GM13977 (cell line): ENCODE data around the gene WSB1.

Experiments used
- DNase-seq: peaks from one replicate; pipeline ENCODE4 v3.0.0; 2012; ENCODE audit warnings: low spot score
- CTCF ChIP-seq: IDR thresholded peaks from 2 replicates; pipeline ENCODE4 v1.5.1; 2012; ENCODE audit warnings: mild to moderate bottlenecking, control low read depth; ENCODE audit not compliant: insufficient read depth; ENCODE audit errors: extremely low read depth, missing control alignments
- in situ Hi-C: fragments of 300-500 bp; cut with MboI; formaldehyde crosslinking; loops from one replicate; pipeline ENCODE4 v1.12.0; 2022; ENCODE audit warnings: low sequenced_read_pairs, low pct_unique_long_range_greater_than_20kb, mixed read lengths, inconsistent platforms; ENCODE audit not compliant: unreplicated experiment

The WSB1 gene

GRCh38 chr17:27264068-27264812 lies 29.7 kb upstream of the WSB1 start:
- no peak for DNase-seq
- in situ Hi-C loops: no loop called here
- TF ChIP-seq CTCF: no peak

GRCh38 chr17:27265333-27265732 lies 28.6 kb upstream of the WSB1 start:
- in situ Hi-C loops: no loop called here
- no peak for TF ChIP-seq CTCF
- no peak for DNase-seq

- TF ChIP-seq CTCF: no peak
- in situ Hi-C loops: no loop called here
- DNase-seq: no peak
These were observed 27.7 kb upstream of the WSB1 start for GRCh38 chr17:27266228-27266627.

GRCh38 chr17:27268394-27269085 lies 25.4 kb upstream of the WSB1 start:
- no peak for DNase-seq
- TF ChIP-seq CTCF: no peak
- in situ Hi-C loops: no loop called here

GRCh38 chr17:27269201-27269600 lies 24.7 kb upstream of the WSB1 start:
- in situ Hi-C loops: no loop called here
- no peak for TF ChIP-seq CTCF
- no peak for DNase-seq

- in situ Hi-C loops: no loop called here
- no peak for TF ChIP-seq CTCF
- no peak for DNase-seq
These were observed 23.9 kb upstream of the WSB1 start for GRCh38 chr17:27269974-27270373.
